Measurements from ENCODE around the gene PPIL6.

The PPIL6 gene

GRCh38 chr6:109452181-109452580, 11.8 kb upstream of the PPIL6 start:
- no peak for TF ChIP-seq CTCF (IDR thresholded peaks at IDR 0.05; ENCODE audit: low read depth, low read length)
- DNase-seq (ENCODE audit: extremely low read depth, low read depth), result no peak

DNA sequence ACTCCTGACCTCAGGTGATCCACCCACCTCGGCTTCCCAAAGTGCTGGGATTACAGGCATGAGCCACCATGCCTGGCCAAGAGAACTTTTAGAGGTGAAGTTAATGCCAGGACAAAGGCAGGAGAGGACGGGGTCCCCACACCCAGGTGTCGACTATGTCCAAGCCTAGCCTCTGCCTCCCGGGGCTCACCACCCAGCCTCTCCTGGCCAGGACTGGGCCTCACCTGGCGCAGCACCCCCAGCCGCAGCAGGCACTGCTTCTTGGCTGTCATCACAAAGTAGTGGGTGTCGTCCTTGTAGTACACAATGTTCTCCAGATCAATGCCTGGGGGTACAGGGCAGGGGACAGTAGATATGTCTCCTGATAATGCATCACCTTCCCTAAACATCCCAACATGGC, 10.9 kb upstream of the PPIL6 start:
- no peak for DNase-seq (ENCODE audit: extremely low read depth, low read depth)
- TF ChIP-seq CTCF (IDR thresholded peaks at IDR 0.05; ENCODE audit: low read depth, low read length), result no peak

DNA sequence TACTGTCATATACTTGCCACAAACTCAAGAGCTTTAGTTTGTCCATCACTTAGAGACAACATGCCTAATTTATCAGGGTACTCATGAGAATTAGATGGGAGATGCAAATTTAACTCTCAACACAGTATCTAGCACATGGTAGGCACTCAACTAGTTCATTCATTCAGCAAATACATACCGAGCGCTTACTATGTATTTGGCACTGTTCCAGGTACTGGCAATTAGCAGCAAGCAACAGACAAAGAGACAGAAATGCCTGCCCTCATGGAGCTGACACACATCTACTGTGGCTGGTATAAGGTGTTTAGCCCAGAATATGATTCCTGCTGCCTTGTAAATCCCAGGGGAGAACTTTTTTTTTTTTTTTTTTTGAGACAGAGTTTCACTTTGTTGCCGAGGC, 10.4 kb upstream of the PPIL6 start:
- no peak for TF ChIP-seq CTCF (IDR thresholded peaks at IDR 0.05; ENCODE audit: low read depth, low read length)
- no peak for DNase-seq (ENCODE audit: extremely low read depth, low read depth)

DNA sequence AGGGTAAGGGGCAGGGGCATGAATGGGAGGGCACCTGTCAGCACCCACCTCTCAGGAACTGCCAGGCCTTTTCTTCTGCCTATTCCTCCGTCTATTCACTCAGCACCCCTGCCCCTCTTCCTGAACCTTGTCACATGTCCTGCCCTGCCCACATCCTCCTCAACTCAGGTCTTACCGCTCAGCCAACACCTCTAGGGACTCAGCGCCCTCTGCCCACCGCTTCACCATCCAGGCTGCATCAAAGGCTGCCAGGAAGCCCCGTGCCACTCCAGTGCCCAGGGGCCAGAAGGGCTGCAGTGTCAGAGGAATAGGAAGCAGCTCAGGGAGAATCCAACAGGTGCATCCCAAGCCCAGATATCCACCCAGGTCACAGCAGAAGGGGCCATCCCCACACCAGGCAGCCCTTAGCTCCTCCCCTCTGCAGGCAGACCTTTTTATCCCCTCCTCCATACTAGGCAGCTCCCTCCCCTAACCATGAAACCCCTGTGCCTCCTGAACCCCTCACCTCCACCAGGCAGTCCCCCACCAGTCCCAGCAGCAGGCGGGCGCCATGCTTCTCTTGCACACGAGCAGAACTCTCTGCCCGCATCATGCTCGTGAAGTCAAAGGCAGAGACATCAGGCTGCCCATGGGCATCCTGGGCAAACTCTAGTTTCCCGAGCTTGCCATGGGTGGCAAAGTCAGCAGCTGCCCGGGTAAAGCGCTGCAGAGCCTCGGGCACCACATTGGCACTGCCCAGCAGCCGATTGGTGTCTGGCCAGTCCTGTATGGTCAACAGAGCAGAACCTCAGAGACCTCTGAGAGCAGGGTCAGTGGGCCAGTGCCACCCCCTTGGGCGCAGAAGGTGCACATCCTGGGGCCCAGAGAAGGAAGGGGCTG, 9.6 kb upstream of the PPIL6 start:
- no peak for TF ChIP-seq CTCF (IDR thresholded peaks at IDR 0.05; ENCODE audit: low read depth, low read length)
- no peak for DNase-seq (ENCODE audit: extremely low read depth, low read depth)

DNA sequence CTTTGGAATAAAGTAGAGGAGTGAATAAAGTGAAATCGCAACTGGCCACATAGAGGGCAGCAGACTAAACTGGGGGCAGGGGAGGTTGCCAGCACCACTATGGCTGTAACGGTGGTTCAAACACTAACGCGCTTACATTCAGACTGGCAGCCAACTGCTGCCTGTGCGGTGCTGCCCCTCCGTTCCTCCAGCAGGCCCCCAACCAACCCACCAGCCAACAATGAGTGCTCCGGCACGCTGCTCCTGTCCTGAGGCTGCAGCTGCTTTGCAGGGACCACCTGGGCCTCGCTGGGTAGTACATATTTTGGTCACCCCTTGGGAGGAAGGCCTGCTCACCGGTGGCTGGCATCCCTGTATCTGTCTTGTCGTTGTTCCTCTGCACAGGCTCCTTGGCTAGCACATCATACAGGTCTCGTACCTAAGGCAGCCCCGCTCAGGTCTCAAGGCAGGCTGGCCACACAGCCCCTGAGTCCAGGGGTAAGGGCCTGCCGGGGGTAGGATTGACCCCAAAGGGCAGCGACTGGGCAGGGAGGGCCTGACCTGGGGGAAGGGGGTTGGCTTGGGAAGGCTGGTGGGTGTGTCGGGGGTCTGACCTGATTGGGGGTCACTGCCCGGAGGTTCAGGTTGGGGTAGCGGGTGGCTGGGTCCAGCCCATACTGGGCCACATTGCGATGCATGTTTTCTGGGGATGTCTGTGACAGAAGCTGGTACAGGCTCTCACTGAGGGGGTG, 8.8 kb upstream of the PPIL6 start:
- DNase-seq (ENCODE audit: extremely low read depth, low read depth), result no peak
- TF ChIP-seq CTCF (IDR thresholded peaks at IDR 0.05; ENCODE audit: low read depth, low read length), result no peak

DNA sequence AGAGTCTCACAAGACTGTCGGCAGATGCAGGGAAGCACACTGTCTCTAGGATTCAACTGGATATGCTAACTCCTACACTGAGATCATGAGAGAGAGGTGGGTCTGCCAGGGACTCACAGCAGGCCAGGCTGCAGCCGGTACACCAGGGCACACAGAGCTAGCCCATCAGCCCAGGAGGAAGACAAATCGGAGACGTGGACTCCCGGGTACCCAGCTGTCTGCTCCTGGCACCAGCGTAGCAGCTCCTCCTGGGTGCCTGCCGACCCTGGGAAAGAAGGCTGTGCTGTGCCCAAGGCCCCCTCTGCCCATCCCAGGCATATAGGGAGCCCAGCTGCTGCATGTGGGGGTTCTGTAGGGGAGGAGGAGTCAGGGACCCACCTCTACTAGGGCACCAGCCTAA, 8.2 kb upstream of the PPIL6 start:
- no peak for TF ChIP-seq CTCF (IDR thresholded peaks at IDR 0.05; ENCODE audit: low read depth, low read length)
- DNase-seq (ENCODE audit: extremely low read depth, low read depth), result no peak

DNA sequence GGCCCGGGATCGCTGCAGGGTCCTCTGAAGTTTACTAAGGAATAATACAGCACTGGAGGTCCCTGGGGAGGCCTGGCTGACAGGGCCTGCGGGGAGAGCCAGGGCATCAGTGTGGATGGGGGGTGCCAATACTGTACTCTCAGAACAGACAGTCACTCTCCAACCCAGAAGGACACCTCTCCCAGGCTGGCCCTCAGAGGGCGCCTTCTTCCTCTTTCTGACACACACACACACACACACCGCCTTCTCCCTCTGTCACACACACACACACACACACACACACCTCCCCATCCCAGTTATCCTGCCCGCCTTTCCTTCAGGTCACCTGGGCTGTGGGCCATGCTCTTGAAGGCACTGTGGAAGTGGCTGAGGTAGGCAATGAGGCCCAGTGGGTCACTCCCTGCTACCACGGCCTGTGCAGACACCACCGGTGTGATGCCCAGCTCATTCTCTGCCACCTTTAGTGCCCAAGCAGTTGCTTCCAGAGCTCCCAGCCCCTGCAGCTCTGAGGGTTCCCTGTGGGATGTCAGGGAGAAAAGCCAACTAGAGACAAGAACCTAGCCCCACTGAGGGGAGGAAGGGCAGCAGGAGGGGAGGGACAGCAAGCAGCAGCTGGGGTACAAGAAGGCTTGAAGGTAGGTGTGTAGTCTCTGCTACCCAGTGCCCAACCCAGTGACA, 7.6 kb upstream of the PPIL6 start:
- no peak for TF ChIP-seq CTCF (IDR thresholded peaks at IDR 0.05; ENCODE audit: low read depth, low read length)
- no peak for DNase-seq (ENCODE audit: extremely low read depth, low read depth)
